AG08395 (cell line): Measurements from ENCODE around the gene SLX9.
"Not testable (repeated sequence)": the region's sequence is repeated elsewhere in the genome, so short reads cannot be mapped to it uniquely, and the experiment has no call there.

Source experiments
- DNase-seq: peaks from one replicate; pipeline ENCODE4 v3.0.0; 2012; ENCODE audit warnings: mixed read lengths, low spot score

The SLX9 gene

DNA sequence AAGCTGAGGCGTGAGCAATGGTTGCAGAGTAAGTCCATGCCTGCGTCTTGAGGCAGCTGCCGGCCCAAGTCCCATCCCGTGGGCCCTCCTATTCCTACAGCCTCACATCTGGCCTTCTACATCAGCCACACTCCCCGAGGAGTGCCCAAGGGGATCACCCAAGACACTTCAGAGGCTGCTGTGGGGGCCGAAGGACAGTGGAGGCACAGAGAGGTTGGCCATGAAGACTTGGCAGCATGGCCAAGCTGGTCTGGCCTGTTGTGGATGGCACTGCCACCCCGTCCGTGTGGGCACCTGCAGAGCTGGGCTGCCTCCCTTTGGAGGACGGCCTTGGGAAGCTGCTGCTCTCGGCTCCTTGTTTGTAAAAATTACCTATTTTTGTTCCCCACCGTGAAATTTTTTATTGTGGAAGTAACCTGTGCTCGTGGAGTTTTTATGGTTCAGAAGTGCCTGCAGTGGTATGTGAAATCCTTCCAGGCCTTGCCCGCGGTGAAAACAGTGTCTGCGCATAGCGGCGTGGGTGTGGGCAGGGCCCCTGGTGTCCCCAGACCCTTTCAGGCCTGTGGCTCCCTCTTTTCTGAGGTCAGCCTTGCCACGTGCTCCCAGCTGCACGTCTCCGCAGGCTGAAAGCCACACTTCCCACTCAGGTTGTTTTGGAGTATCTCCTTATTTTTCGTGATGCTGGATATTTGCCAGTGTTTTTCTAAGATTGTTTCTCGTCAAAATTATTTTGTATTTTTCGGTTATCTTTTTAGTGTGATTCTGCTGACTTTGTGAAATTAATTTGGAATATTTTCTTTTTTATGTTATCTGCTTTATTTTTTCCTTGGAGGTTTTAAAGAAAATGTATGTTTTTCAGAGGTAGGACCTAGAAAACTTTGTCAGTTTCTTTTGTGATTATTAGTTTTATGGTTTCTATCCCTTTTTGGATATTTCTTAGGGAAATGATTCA is 20.6 kb downstream of the SLX9 start:
- DNase-seq, result no peak

DNA sequence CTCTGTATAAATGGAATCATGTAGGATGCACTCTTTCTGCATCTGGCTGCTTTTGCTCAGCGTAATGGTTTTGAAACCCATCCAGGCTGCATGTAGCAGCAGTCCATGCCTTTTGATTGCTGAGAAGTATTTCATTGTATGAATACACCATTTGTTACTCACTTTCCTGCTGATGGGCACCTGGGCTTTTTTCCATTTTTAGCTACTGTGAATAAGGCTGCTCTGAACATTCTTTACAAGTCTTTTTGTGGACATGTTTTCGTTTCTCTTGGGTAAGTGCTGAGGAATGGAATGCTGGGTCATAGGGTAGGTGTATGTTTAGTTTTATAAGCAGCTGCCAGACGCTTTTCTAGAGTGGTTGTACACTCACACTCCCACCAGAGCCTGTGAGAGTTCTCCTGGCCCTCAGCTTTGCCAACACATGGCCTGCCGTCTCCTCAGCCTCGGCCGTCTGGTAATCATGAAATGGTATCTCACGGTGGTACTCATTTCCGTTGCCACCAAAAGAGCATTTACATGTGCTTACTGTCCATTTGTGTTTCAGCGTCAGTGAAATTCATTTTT is 22.7 kb downstream of the SLX9 start:
- DNase-seq, result peak; percentile 66

GRCh38 chr21:44964381-44964780 is 24.6 kb downstream of the SLX9 start:
- DNase-seq, result no peak

DNA sequence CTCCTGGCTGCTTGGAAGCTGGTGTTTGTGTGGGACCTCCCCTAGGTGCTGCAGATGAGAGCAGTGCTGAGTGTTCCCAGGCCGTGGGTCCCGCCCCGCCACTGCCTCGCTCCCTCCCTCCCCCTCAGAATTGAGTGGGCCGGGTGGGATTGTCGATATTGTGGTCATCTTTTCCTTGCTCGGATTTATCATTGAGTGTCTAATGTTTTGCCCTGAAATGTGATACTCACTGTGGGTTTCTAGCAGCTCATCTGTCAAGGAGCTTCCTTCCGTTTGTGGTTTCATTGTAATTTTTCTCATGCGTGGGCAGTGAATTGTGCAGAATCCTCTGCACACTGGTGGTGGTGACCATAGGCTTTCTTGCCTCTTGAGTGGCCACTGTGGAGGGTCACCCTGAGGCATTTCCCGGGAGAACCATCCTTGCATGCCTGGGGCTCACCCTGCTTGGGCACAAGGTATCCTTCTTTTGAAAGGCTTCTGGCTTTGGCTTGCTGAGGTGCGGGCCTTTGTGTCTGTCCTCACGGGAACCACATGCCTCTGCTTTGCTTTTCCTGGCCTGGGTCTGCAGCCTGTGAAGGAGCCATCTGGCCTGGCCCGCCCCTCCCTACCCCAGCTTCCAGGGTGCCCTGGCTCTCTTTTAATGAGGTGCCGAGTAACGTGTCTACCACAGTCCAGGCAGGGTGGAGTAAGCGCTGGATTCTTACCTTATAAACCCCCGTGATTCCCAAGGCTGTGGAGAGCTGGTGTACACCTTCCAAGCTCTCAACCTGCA is 25.6 kb downstream of the SLX9 start:
- DNase-seq, result no peak

- DNase-seq, result no peak
Observed at GRCh38 chr21:44966135-44967081, 26.6 kb downstream of the SLX9 start.

GRCh38 chr21:44967082-44968047 is 27.5 kb downstream of the SLX9 start:
- DNase-seq, result no peak

- DNase-seq, result no peak
Observed at GRCh38 chr21:44969066-44969670, 29.3 kb downstream of the SLX9 start.

GRCh38 chr21:44969931-44970755 is 30.3 kb downstream of the SLX9 start:
- DNase-seq, result peak; percentile 19

- DNase-seq, result no peak
Observed at GRCh38 chr21:44970766-44971671, 31.2 kb downstream of the SLX9 start.

- DNase-seq, result no peak
Observed at GRCh38 chr21:44971672-44971995, 31.8 kb downstream of the SLX9 start.

GRCh38 chr21:44972301-44972814 is 32.5 kb downstream of the SLX9 start:
- no peak for DNase-seq

- DNase-seq, result no peak
Observed at GRCh38 chr21:44972821-44973220, 33.0 kb downstream of the SLX9 start.

DNA sequence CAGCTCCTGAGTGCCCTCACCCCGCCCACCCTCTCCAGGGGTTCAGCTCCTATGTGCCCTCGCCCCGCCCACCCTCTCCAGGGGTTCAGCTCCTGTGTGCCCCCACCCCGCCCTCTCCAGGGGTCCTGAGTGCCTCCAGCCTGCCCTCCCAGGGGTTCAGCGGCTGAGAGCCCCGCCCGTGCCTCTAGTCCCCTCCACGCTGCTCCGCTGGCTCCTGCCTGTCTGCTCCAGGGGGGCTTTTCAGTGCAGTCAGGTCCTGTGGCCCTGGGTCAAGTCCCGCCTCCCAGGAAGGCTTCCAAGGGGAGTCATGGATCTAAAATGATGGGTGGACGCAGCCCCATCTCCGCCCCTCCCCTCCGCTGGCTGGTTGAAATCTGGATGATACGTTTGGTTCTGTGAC is 33.8 kb downstream of the SLX9 start:
- no peak for DNase-seq

DNA sequence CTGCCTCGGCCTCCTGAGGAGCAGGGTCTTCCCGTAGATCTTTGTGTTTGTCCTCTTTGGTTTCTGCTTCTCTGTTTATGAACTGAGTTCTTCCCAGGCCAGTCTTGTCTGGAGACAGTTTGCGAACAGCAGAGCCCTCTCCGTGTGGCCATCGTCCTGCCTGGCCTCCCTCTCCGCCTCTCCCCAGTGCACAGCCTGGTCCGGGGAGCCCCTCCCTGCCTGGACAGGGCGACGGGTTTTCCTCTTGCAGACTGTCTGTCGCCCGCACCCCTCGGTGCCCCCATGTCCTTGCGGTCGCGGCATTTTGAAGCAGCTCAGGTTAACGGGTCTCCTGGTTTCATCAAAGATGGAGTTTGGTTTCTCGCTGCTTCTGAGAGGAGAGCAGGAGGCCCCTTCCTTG is 34.8 kb downstream of the SLX9 start:
- DNase-seq, result no peak

- no peak for DNase-seq
Observed at GRCh38 chr21:44975720-44976555, 36.1 kb downstream of the SLX9 start.

- not testable (repeated sequence) for DNase-seq
Observed at GRCh38 chr21:44976556-44977393, 36.9 kb downstream of the SLX9 start.
